GM12873 (cell line): ENCODE data around the gene NANOS2.

Experiments used
- TF ChIP-seq, protein P1 (sequence below): IDR thresholded peaks from 2 replicates; pipeline ENCODE4 v1.5.1; 2012; ENCODE audit warnings: low read depth, mild to moderate bottlenecking, moderate library complexity, low read length, control low read depth; ENCODE audit not compliant: insufficient read depth; ENCODE audit errors: missing control alignments

NANOS2 gene

DNA sequence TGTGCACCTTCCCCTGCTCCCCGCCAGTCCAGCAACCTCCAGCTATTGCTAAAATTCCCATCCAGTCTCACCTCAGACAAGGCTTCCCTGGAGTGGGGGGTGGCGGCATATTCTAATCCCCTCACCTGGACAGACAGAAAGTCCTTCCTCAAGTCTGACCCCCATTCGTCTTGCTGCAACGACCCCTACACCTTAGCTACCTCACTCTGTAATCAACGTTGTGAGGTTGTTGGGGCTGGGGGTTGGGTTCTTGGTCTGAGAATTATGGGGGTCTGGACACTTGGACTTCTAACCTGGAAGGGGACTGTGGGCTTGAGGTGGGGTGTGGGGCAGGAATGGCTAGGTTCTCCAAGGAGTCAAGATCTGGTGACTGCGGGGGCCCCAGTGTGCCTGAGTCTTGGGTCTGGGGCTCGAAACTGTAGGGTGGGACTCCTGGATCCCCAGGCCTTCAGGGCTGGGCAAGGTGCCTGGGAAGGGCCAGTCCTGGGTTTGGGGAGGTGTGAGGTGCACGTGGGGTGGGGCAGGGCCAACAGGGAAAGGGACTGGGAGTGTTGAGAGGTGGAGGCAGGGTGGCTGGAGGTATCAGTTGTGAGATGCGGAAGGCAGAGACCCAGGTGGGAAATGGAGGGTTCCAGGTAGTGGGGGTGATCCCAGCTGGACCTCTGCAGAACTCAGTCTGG, 49.2 kb downstream of the NANOS2 start:
- TF ChIP-seq, protein P1, sequence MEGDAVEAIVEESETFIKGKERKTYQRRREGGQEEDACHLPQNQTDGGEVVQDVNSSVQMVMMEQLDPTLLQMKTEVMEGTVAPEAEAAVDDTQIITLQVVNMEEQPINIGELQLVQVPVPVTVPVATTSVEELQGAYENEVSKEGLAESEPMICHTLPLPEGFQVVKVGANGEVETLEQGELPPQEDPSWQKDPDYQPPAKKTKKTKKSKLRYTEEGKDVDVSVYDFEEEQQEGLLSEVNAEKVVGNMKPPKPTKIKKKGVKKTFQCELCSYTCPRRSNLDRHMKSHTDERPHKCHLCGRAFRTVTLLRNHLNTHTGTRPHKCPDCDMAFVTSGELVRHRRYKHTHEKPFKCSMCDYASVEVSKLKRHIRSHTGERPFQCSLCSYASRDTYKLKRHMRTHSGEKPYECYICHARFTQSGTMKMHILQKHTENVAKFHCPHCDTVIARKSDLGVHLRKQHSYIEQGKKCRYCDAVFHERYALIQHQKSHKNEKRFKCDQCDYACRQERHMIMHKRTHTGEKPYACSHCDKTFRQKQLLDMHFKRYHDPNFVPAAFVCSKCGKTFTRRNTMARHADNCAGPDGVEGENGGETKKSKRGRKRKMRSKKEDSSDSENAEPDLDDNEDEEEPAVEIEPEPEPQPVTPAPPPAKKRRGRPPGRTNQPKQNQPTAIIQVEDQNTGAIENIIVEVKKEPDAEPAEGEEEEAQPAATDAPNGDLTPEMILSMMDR: no peak

DNA sequence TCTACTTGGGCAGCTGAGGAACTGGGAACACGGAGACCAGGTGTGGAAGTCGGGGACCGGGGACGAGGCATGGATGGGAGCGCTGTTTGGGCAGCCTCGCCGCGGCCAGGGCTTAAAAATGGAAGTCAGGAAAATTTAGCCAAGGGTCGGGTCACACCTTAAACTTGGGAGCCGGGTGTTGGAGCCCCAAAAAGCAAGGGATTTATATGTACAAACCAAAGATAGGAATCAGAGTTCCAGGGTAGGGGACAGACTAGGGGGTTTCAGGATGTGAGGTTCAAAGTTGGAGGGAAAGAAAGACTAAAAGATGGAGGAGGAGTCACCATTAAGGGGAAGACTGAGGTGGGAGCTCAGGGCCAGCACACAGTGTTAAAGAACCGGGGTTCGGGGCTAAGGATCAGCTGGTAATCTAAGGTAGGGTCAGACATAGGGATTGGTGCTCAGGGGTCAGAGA, 49.9 kb downstream of the NANOS2 start:
- TF ChIP-seq, protein P1: no peak

DNA sequence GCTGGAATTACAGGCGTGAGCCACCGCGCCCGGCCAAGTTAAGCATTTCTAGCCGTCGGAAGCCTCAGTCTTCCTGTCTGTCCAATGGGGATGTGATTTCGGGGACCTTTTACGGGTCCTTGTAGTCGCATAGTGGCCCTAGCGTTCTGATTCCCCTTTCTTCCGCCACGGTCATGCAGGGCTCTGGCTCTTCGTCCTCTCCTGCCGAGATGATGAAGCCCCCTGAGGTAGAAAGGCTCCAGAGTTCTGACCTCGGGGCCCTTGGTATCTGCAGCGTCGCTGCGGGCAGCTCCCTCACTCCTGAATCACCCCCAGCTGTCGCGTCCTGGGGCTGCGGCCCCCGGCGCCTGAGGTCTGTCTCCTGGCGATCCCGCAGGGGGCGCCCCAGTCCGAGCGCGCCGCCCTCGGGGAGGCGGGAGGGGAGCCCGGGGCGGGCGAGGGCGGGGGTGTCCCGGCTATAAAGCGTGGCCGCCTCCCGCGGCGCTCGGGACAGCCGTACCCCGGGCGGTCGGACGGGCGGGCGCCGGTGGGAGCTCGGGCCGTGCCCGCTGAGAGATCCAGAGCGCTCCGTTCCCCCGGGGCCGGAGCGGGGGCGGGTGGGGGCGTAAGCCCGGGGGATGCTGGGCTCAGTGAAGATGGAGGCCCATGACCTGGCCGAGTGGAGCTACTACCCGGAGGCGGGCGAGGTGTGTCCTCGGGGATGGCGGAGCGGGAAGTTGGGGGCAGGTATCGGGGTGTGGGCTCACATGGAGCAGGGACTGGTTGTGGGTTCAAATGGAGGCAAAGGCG, 50.5 kb downstream of the NANOS2 start, which contains the start of gene FOXA3:
TSS of gene FOXA3 (plus strand) at position 487 of the 789 bp plus-strand sequence. CDS start at position 618, 131 bp downstream.
- TF ChIP-seq, protein P1: peak; percentile 65

DNA sequence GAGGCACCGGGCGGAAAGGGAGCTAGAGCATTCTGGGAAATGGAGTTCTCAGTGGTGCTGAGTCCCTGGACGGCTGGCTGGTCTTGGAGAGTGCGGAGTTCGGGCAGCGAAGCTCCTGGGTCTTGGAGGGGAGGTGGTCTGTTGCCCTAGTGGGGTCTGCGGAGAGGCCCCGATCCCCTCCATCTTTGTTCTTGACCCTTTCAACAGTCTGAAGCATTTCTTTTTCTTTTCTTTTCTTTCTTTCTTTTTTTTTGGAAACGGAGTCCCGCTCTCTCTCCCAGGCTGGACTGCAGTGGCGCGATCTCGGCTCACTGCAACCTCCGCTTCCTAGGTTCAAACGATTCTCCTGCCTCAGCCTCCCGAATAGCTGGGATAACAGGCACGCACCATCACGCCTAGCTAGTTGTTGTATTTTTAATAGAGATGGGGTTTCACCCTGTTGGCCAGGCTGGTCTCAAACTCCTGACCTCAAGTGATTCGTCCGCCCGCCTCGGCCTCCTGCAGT, 51.2 kb downstream of the NANOS2 start:
- TF ChIP-seq, protein P1: no peak
